Activated CD4-positive, alpha-beta T cell treated with anti-CD3 and anti-CD28 coated beads, Interleukin-2, amount 50 U/mL, for 1 hour (primary cell): Measurements from ENCODE around the gene EFCAB13.
"Not testable (repeated sequence)": the region's sequence is repeated elsewhere in the genome, so short reads cannot be mapped to it uniquely, and the experiment has no call there.

ENCODE experiments used
- DNase-seq: peaks from one replicate; pipeline ENCODE4 v3.0.0-alpha.2; 2020

EFCAB13 gene

GRCh38 chr17:47427985-47428384, 104.2 kb downstream of the EFCAB13 start:
- DNase-seq = no peak

GRCh38 chr17:47432240-47432639, 108.5 kb downstream of the EFCAB13 start:
- DNase-seq = not testable (repeated sequence)

- no peak for DNase-seq
Observed at GRCh38 chr17:47465165-47465564, 141.4 kb downstream of the EFCAB13 start.

GRCh38 chr17:47466976-47467375, 143.2 kb downstream of the EFCAB13 start:
- not testable (repeated sequence) for DNase-seq

- DNase-seq = no peak
Observed at GRCh38 chr17:47470836-47471235, 147.1 kb downstream of the EFCAB13 start.

- not testable (repeated sequence) for DNase-seq
Observed at GRCh38 chr17:47472073-47472472, 148.3 kb downstream of the EFCAB13 start.
